Activated naive CD8-positive, alpha-beta T cell treated with anti-CD3 and anti-CD28 coated beads, Interleukin-2, amount 50 U/mL, for 24 hours (primary cell): ENCODE measurements around the gene RNASE9.

Source experiments
- ATAC-seq: fragments of 150-1000 bp; cut with Tn5 transposase; one replicate; pipeline ENCODE4 v1.10.0; 2021
- DNase-seq: peaks from one replicate; pipeline ENCODE4 v3.0.0; 2021
- H3K27ac Mint-ChIP-seq: one replicate; pipeline ENCODE4 v1.8.0; 2021; ENCODE audit warnings: mild to moderate bottlenecking, mixed read lengths
- H3K27me3 Mint-ChIP-seq: one replicate; pipeline ENCODE4 v1.8.0; 2021; ENCODE audit warnings: mixed read lengths
- H3K36me3 Mint-ChIP-seq: one replicate; pipeline ENCODE4 v1.8.0; 2021; ENCODE audit warnings: low read depth, mixed read lengths
- H3K4me1 Mint-ChIP-seq: one replicate; pipeline ENCODE4 v1.8.0; 2021; ENCODE audit warnings: mixed read lengths
- H3K4me3 Mint-ChIP-seq: one replicate; pipeline ENCODE4 v1.8.0; 2021; ENCODE audit warnings: mild to moderate bottlenecking, moderate library complexity, mixed read lengths
- H3K9me3 Mint-ChIP-seq: one replicate; pipeline ENCODE4 v1.8.0; 2021; ENCODE audit warnings: mixed read lengths

The RNASE9 gene

DNA sequence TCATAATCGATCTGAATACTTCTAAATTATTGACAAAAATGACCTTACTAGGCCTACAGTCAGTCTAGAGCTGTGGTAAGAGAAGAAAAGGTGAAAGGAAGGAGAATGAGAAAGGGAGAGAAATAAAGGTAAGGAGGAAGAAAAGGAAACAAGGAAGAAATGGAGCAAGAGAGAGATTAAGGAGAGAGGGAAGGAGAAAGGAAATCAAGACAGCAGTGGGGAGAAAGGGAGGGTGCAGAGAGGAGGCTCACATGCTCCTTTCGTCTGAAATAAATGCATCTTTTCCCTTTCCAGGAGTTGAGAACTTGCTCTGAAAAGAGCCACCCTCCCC, 3.7 kb downstream of the RNASE9 start:
- H3K9me3 Mint-ChIP-seq, result no peaks in the 10 kb centered on the region

DNA sequence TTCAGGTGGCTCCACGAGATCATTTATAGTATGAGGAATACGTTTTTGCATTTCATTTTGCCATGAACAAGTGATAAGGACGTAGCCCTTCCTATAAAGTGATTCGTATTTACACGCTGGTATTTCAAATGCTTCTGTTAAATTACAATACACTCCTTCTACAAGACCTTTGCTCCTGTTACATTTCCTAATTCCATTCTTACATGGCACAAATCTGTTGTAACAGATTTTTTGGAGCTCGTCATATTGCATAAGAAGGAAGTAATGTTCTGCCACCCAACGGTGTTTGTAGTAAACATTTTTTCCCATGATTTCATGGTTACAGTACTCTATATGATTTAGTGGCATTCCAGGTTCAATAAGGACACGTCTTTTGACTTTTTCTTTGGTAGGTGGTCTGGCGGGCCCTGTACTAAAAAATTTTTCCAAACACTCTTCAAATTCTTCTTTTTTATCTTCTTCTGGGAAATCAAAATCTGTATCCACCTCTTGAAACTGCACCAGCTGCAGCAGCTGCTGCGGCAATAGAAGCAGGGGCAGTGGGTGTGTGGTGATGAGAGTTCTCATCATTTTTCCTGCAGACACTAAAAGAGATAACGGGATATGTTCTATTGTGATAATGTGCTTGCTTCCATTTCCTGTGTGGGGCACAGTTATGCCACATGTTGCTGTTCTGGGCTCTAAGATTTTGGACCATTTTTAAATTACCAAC, 4.2 kb downstream of the RNASE9 start:
- DNase-seq (no peak), ATAC-seq (no peak)
- Mint-ChIP-seq H3K9me3 (no peaks in the 10 kb centered on the region), H3K36me3 (no peaks in the 10 kb centered on the region), H3K4me1 (no peaks in the 10 kb centered on the region), H3K4me3 (no peak overlapping the region), H3K27ac (no peak overlapping the region), H3K27me3 (peaks cover 8% of the 10 kb centered on the region)

More for the DNA sequence above, 3.7 kb downstream of the RNASE9 start:
- Mint-ChIP-seq H3K4me3 (no peak overlapping the region), H3K36me3 (no peaks in the 10 kb centered on the region), H3K27me3 (peaks cover 8% of the 10 kb centered on the region), H3K4me1 (no peaks in the 10 kb centered on the region), H3K27ac (no peak overlapping the region)
- DNase-seq, result no peak
- no peak for ATAC-seq

DNA sequence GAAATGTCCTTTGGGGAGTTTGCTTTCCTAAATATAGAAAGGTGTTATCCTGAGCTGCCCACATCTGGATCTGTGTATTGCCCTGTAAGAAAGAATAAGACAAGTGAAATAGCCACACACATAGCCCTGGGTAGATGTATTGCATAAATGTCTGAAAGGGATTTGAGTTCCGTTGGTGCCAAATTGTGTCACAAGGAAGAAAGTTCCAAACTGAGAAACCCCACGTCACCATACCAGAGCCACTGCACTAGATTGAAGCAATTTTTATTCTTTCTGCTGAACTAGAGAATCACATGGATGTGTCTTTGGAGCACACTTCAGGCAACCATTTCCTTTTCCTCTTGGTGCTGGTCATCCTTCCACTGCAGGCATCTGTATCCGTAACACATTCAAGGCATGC, 5.0 kb downstream of the RNASE9 start:
- Mint-ChIP-seq H3K27me3 (peaks cover 8% of the 10 kb centered on the region), H3K4me1 (no peaks in the 10 kb centered on the region), H3K36me3 (no peaks in the 10 kb centered on the region), H3K27ac (no peak overlapping the region), H3K4me3 (no peak overlapping the region), H3K9me3 (no peaks in the 10 kb centered on the region)
- ATAC-seq (no peak), DNase-seq (no peak)

GRCh38 chr14:20553024-20553423, 7.8 kb downstream of the RNASE9 start:
- H3K4me1 Mint-ChIP-seq, result no peaks in the 10 kb centered on the region
- no peaks in the 10 kb centered on the region for H3K9me3 Mint-ChIP-seq
- ATAC-seq (no peak), DNase-seq (no peak)
- H3K27me3 Mint-ChIP-seq, result peaks cover 3% of the 10 kb centered on the region
- no peaks in the 10 kb centered on the region for H3K36me3 Mint-ChIP-seq
- H3K4me3 Mint-ChIP-seq, result no peak overlapping the region
- H3K27ac Mint-ChIP-seq, result no peak overlapping the region

DNA sequence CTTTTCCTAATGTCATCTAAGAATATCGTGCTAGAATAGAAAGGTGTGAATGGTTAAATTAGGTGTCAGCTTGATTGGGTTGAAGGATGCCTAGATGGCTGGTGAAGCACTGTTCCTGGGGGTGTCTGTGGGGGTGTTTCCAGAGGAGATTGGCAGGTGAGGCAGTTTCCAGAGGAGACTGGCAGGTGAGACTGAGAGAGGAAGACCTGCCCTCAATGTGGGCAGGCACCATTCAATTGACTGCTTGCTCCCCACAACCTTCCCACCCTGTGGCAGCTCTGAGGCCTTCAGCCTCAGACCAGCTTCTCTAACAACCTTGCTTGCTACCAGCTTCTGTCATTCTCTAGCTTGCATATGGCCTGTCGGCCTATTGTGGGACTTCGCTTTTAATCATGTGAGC, 9.2 kb downstream of the RNASE9 start:
- no peaks in the 10 kb centered on the region for H3K4me1 Mint-ChIP-seq
- no peak for ATAC-seq
- no peaks in the 10 kb centered on the region for H3K9me3 Mint-ChIP-seq
- no peaks in the 10 kb centered on the region for H3K27me3 Mint-ChIP-seq
- no peak overlapping the region for H3K4me3 Mint-ChIP-seq
- DNase-seq, result no peak
- no peaks in the 10 kb centered on the region for H3K36me3 Mint-ChIP-seq
- no peak overlapping the region for H3K27ac Mint-ChIP-seq

DNA sequence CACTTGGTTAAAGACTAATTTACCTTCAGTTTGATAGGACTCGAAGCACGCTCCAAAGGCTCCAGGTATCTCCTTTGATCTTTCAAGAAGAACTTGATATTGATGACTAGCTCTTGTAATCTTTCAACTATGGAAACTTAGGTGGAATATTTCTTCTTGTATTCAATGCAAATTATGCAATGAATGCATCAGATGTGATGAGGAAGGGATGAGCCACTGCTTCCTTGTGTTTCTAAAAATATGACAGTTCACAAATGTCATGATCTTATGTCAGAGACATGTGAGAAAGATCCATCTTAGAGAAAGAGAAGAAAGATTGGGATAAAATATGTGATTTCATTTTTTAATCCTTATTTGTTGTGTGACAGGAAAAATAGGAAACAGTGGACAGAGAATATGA, 9.9 kb downstream of the RNASE9 start:
- Mint-ChIP-seq H3K36me3 (no peaks in the 10 kb centered on the region), H3K27me3 (no peaks in the 10 kb centered on the region), H3K4me1 (no peaks in the 10 kb centered on the region), H3K4me3 (no peak overlapping the region), H3K27ac (no peak overlapping the region), H3K9me3 (no peaks in the 10 kb centered on the region)
- no peak for DNase-seq
- ATAC-seq, result no peak

DNA sequence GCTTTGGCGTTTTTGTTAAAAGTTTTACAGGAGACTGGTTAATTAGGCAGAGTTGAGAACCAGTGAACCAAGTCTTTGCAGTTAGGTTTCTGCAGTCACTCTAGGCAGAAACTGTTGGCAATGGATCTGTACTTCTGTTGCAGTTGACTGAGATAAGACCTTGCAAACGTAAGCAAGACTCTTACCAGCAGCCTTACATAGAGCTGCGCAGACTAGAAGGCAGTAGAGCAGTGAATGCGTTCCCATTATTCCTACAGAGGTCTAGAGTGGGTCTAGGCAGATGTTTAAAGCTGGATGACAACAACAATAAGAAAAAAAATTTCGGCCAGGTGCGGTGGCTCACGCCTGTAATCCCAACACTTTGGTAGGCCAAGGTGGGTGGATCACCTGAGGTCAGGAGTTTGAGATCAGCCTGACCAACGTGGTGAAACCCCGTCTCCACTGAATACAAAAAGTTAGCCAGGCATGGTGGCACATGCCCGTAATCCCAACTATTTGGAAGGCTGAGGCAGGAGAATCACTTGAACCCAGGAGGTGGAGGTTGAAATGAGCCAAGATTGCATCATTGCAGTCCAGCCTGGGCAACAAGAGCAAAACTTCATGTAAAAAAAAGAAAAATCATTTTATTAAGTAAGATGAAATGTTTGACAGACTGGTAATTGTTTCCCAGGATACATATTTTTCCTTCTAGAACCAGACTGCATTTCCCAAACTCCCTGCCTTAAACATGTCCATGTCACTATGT, 12.3 kb downstream of the RNASE9 start:
- Mint-ChIP-seq H3K9me3 (no peaks in the 10 kb centered on the region), H3K27me3 (peaks cover 7% of the 10 kb centered on the region), H3K4me1 (no peaks in the 10 kb centered on the region), H3K4me3 (no peak overlapping the region), H3K36me3 (no peaks in the 10 kb centered on the region), H3K27ac (no peak overlapping the region)
- ATAC-seq, result no peak
- DNase-seq, result no peak

- ATAC-seq (no peak), DNase-seq (no peak)
- no peak overlapping the region for H3K27ac Mint-ChIP-seq
- H3K27me3 Mint-ChIP-seq, result peaks cover 7% of the 10 kb centered on the region
- no peak overlapping the region for H3K4me3 Mint-ChIP-seq
- no peaks in the 10 kb centered on the region for H3K36me3 Mint-ChIP-seq
- no peaks in the 10 kb centered on the region for H3K9me3 Mint-ChIP-seq
- H3K4me1 Mint-ChIP-seq, result no peaks in the 10 kb centered on the region
Observed at GRCh38 chr14:20546877-20547276, 14.0 kb downstream of the RNASE9 start.

DNA sequence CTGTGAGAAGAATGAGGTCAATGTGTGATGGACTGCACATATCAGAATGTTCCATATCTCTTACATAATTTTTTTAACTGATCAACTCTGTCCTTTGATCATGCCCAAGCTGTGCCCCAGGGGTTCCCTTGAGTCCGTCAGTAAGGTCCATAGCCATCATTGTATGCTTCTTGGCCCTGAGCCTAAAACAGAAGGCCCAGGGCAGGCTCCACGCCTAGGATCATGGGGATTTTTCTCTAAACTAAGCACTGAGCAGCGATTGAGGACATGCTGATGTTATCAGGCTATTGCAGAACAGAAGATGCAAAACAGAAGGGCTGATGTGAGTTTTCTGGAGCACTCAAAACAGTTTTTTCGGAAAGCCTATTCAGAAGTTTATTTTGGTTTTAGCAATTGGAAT, 20.9 kb downstream of the RNASE9 start:
- Mint-ChIP-seq H3K9me3 (no peaks in the 10 kb centered on the region), H3K27ac (no peak overlapping the region), H3K4me1 (no peaks in the 10 kb centered on the region), H3K4me3 (no peak overlapping the region), H3K36me3 (no peaks in the 10 kb centered on the region), H3K27me3 (peaks cover 4% of the 10 kb centered on the region)
- ATAC-seq (no peak), DNase-seq (no peak)

- Mint-ChIP-seq H3K4me1 (peaks cover 8% of the 10 kb centered on the region), H3K4me3 (peak overlapping the region; percentile 32), H3K27me3 (peaks cover 12% of the 10 kb centered on the region), H3K27ac (no peak overlapping the region), H3K9me3 (no peaks in the 10 kb centered on the region), H3K36me3 (no peaks in the 10 kb centered on the region)
- DNase-seq, result peak; percentile 77
- ATAC-seq, result peak; percentile 90
Observed at GRCh38 chr14:20530771-20531571, 29.9 kb downstream of the RNASE9 start.

DNA sequence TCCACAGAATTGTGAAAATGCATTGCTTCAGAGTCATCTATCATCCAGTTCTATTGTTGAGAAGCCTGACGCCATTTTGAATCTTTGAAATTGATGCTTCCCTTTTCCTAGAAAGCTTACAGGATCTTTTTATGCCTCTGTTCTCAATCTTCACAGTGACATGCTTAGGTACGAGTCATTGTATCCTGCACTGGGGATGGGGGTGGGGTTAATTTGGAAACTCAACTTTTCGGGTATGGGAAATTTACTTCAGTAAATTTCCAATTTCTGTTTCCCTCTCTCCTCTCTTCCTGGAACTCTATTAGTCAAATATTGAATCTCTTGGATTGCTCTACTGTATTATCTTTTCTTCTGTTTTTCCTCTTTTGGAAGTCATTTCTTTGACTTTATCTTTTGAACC, 31.0 kb downstream of the RNASE9 start:
- Mint-ChIP-seq H3K27me3 (peaks cover 12% of the 10 kb centered on the region), H3K4me3 (no peak overlapping the region), H3K27ac (no peak overlapping the region), H3K4me1 (peaks cover 8% of the 10 kb centered on the region), H3K9me3 (no peaks in the 10 kb centered on the region), H3K36me3 (no peaks in the 10 kb centered on the region)
- no peak for ATAC-seq
- no peak for DNase-seq

- H3K9me3 Mint-ChIP-seq, result no peaks in the 10 kb centered on the region
- H3K4me3 Mint-ChIP-seq, result no peak overlapping the region
- DNase-seq, result no peak
- no peak overlapping the region for H3K27ac Mint-ChIP-seq
- no peaks in the 10 kb centered on the region for H3K4me1 Mint-ChIP-seq
- peaks cover 8% of the 10 kb centered on the region for H3K27me3 Mint-ChIP-seq
- ATAC-seq, result no peak
- H3K36me3 Mint-ChIP-seq, result no peaks in the 10 kb centered on the region
Observed at GRCh38 chr14:20524027-20524426, 36.8 kb downstream of the RNASE9 start.

DNA sequence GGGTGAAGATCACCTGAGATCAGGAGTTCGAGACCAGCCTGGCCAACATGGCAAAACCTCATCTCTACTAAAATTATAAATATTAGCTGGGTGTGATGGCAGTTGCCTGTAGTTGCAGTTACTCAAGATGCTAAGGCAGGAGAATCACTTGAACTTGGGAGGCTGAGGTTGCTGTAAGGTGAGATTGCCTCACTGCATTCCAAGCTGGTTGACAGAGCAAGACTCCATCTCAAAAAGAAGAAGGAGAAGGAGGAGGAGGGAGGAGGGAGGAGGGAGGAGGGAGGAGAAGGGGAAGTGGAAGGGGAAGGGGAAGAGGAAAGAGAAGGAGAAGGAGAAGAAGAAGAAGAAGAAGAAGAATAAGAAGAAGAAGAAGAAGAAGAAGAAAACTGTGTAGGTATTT, 38.5 kb downstream of the RNASE9 start:
- ATAC-seq, result no peak
- Mint-ChIP-seq H3K4me3 (no peak overlapping the region), H3K4me1 (no peaks in the 10 kb centered on the region), H3K27me3 (no peaks in the 10 kb centered on the region), H3K9me3 (no peaks in the 10 kb centered on the region), H3K27ac (no peak overlapping the region), H3K36me3 (no peaks in the 10 kb centered on the region)
- no peak for DNase-seq

DNA sequence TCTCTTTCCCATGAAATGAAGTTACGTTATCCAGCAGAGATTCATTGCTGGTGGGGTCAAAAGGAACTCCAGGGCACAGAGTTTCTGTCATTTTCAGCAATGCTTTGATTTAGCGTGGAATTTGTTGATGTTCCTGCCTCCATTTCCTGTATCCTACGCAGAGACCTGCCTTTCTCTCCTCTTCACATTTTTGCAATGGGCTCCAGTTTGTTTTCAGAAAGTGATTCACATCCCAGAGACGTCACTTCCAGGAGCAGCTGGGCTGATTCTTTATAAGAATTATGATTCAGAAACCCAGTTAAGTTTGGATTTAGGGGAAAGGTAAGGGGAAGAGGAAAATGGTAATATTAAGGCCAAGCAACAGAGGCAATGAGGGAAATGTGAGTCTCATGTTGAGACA, 43.9 kb downstream of the RNASE9 start:
- Mint-ChIP-seq H3K4me3 (no peak overlapping the region), H3K9me3 (no peaks in the 10 kb centered on the region), H3K27me3 (no peaks in the 10 kb centered on the region), H3K36me3 (no peaks in the 10 kb centered on the region), H3K27ac (no peak overlapping the region), H3K4me1 (no peaks in the 10 kb centered on the region)
- DNase-seq (no peak), ATAC-seq (no peak)

GRCh38 chr14:20515846-20516245, 45.0 kb downstream of the RNASE9 start:
- Mint-ChIP-seq H3K27me3 (no peaks in the 10 kb centered on the region), H3K9me3 (no peaks in the 10 kb centered on the region), H3K4me1 (no peaks in the 10 kb centered on the region), H3K4me3 (no peak overlapping the region), H3K36me3 (no peaks in the 10 kb centered on the region), H3K27ac (no peak overlapping the region)
- ATAC-seq (no peak), DNase-seq (no peak)
